HG02571 (cell line): ENCODE measurements around the gene MFSD6.

ENCODE experiments used
- ATAC-seq: cut with Tn5 transposase; IDR thresholded peaks from one replicate; pipeline ENCODE4 v1.9.1; 2021; ENCODE audit warnings: mild to moderate bottlenecking, moderate library complexity; ENCODE audit not compliant: unreplicated experiment

The MFSD6 gene

GRCh38 chr2:190407662-190408537 lies at the start of gene MFSD6:
MFSD6 (plus strand) TSS chr2:190408355; CDS start chr2:190436030, 27,675 bp downstream.
- ATAC-seq, result peak; percentile 58

DNA sequence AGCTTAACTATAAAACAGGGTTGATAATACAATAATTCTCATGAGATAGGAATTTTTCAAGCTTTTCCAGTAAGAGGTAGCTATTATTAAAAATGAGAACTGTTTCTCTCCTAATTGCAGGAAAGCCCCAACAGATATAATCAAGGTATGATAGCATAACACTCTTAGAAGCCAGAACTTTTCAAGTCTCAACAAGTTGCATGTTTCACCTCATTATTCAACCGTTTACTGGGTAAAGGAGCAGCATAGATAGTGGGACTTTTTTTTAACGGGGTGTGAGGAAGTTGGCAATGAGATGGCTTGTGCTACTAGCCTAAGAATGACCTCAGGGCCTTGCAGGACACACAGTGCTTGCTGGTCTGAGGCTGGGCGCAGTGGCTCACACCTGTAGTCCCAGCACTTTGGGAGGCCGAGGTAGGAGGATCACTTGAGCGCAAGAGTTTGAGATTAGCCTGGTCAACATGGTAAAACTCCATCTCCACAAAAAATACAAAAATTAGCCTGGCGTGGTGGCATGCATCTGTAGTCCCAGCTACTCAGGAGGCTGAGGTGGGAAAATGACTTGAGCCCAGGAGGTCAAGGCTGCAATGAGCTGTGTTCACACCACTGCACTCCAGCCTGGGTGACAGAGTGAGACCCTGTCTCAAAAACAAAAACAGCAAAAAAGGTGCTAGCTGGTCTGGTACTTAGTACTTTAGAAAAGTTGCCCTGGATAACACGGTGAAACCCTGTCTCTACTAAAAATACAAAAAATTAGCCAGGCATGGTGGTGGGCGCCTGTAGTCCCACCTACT lies 49.3 kb upstream of the MFSD6 start:
- peak; percentile 40 for ATAC-seq

GRCh38 chr2:190360561-190360960 lies 47.6 kb upstream of the MFSD6 start:
- no peak for ATAC-seq

DNA sequence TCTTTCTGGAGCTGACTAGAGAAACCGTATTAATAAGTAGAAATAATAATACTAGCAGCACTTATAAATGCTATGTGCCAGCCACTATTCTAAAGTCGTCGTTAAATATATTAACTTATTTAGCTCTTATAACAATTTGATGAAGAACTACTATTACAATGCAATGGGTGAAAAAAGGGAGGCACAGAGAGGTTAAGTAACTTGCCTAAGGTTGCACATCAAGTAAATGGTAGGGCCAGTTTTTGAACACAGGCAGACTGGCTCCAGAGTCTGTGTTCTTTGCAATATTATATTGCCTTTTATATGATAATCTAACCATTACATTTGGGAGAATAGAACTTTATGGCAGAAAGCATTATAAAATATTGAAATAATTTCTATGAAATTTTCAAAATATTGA lies 47.2 kb upstream of the MFSD6 start:
- no peak for ATAC-seq

DNA sequence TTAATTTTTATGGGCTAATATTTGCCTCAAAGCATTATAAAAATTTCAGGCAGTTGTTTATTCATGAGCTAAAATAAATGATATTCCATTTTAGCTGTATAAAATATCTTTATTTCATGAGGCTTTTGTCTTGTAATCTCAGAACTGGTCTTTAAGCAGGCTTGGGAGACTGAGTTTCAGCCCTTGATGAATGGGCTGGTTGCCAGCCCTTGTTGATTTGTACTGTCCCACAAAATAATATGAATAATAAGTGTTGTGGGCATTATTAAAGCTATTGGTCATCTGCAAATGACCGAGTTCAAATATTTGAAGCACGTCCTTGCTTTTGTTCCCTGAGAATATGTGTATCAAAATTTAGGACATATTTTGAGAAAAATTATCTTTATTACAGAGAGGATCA lies 46.6 kb upstream of the MFSD6 start:
- no peak for ATAC-seq

- no peak for ATAC-seq
Measured at GRCh38 chr2:190362894-190363293, 45.3 kb upstream of the MFSD6 start.

DNA sequence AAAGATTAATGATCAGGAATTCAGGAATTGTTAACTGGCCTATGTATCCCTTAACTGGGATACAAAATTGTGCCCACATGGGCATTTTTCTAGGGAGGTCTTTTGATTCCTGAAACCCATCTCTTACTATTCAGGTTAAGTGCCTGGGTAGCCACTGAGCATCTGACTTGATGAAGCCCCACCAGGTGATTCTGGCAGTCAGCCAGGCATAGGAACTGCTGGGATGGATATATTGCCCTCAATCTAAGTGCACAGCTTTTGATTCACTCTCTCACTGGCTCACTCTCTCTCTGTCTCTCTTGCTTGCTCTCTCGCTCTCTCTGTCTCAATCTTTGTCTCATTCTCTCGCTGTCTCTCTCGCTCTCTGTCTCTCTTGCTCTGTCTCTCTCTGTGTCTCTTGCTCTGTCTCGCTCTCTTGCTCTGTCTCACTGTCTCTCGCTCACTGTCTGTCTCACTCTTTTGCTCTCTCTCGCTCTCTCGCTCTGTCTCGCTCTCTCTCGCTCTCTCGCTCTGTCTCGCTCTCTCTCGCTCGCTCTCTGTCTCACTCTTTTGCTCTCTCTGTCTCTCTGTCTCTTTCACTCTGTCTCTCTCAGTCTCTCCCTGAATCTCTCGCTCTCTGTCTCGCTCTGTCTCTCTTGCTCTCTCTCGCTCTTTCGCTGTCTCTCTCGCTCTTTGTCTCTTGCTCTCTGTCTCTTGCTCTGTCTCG lies 42.5 kb upstream of the MFSD6 start:
- ATAC-seq, result no peak

DNA sequence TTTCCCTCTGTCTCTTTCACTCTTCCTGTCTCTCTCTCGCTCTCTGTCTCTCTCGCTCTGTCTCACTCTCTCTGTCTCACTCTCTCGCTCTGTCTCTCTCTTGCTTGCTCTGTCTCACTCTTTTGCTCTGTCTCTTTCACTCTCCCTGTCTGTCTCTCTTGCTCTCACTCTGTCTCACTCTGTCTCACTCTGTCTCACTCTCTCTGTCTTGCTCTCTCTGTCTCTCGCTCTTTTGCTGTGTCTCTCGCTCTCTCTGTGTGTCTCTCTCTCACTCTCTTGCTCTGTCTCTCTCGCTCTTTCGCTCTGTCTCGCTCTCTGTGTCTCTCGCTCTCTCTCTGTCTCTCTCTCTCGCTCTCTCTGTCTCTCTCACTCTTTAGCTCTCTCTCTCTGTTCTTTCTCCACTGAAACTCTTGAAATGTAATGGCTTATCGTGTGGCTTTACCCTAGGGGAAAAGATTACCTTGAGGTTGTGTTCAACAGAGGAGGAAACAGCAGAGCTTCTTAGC lies 41.9 kb upstream of the MFSD6 start:
- no peak for ATAC-seq

DNA sequence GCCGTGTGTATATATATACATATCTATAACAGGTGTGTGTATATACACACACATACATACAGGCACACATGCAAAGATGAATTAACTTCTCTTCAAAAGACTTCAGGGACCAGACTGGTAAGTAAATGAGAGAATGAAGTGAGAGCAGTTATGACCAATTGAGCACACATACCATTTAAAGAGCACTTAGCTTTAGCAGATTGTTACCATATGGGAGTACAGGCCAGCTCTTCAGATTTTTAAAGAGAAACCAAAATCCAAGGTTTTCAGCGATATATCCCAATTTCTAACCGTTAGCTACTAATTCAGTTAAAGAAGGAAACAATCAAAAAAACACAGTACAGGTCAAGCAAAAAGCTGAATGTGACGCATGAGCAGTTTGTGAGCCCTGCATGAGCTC lies 41.1 kb upstream of the MFSD6 start:
- no peak for ATAC-seq

DNA sequence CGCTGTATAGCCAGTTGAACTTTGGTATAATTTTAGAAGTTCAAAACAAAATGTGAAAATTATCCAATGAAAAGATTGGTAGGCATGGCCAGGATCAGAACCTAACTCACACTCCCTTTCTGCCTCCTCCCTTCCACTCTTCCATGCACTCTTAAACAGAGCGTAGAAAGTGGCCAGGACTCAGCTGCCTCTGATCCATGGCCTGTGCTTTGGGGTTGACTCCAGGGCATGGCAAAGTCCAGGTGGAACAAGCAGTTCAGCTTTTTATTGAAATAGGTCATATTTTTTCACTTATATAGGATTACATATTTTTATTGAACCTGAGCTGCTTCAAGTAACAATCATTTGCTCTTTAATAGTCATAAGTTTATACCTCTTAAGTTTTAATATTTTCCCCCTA lies 38.5 kb upstream of the MFSD6 start:
- ATAC-seq, result no peak

- ATAC-seq, result no peak
Measured at GRCh38 chr2:190376083-190376482, 32.1 kb upstream of the MFSD6 start.

DNA sequence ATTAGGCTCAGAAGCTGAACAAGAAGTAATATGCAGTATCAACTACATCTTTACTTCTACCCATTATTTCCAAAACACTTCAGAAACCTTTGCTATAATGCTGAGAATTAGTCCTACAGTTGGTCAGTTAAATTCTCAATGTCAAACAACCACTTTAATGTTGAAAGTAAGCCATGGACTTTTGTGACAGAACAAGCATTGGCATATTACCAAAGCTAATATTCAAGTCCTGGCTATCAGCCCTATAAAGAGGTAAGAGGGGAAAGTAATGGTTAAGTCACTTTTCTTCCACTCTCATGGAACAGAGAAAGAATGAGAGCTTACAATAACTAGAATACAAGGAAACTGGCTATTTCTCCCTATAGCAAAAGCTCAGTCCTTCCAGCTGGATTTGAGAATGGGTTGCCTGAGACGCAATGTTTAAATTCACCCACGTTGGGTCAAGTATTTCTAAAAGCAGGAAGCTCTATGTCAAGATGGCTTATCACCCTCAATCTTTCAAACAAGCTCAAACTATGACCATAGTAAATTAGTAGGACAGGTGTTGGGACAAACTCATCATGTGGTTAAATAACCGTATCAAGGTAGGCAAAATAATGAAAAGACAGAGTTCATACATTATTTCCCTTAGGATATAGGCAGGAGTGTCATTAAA lies 31.4 kb upstream of the MFSD6 start:
- no peak for ATAC-seq

DNA sequence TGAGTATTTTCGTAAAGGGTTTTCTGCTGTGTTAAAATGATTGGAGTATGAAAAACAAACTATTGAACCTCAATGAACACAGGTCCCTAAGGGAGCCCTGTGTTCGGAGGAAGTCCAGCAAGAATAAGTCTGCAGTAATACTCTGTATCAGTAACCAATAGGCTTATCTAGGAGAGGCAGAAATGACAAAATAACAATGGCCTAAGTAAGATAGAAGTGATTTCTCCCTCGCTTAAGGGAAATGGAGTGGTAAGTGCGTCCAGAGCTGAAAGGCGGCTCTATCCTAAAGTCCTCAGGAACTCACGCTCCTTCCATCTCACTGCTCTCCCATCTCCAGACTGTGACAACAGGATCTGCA lies 29.3 kb upstream of the MFSD6 start:
- no peak for ATAC-seq

GRCh38 chr2:190379249-190379964 lies 28.7 kb upstream of the MFSD6 start:
- no peak for ATAC-seq

DNA sequence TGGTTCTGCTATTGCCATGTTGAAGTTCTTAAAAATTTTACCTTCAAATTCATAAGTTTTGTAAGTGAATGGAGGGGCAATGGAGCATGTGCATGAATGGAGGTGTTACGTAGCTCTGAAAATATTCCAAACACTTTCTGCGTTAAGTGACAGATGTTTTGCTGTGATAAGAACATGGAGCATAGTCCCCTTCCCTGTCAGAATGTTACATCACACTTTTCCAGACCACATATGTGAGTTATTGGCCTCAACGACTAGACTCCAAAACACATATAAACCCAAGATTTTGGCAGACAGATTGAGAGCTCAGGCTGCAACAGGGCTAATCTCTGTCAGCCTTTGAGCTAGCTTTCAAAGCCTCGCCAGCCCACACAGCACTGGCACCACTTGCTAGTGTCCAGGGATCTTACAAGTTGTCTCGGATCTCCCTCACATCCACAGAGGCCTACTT lies 27.2 kb upstream of the MFSD6 start:
- no peak for ATAC-seq

GRCh38 chr2:190382851-190383250 lies 25.3 kb upstream of the MFSD6 start:
- ATAC-seq, result peak; percentile 90

DNA sequence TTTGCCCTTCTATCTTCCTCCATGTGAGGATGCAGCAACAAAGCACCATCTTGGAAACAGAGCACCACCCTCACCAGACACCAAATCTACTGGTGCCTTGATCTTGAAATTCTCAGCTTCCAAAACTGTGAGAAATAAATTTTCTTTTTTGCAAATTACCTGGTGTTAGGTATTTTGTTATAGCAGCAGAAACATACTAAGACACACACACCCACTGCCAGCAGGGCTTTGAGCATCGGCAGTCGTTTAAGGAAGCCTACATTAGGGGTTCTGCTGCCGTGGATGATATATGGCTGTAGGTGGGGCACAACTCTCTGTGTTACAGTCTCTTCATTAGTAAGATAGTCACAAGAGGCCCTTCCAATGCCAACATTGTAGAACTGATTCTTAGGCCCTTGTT lies 20.7 kb upstream of the MFSD6 start:
- no peak for ATAC-seq

DNA sequence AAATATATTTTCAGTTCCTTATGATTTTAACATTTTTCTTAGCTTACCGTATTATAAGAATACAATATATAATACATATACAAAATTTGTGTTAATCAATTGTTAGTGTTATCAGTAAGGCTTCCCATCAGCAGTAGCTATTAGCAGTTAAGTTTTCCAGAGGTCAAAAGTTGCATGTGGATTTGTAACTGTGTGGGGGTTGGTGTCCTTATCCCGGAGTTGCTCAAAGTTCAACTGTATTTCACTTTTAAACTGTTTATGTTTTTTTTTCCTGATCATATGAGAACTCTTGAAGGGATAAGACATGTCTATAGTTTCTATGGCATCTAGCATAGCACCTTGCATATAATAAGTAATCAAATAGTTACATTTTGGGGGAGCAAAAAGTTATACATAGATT lies 11.9 kb upstream of the MFSD6 start:
- ATAC-seq, result no peak

- no peak for ATAC-seq
Measured at GRCh38 chr2:190402986-190403603, 5.1 kb upstream of the MFSD6 start.

DNA sequence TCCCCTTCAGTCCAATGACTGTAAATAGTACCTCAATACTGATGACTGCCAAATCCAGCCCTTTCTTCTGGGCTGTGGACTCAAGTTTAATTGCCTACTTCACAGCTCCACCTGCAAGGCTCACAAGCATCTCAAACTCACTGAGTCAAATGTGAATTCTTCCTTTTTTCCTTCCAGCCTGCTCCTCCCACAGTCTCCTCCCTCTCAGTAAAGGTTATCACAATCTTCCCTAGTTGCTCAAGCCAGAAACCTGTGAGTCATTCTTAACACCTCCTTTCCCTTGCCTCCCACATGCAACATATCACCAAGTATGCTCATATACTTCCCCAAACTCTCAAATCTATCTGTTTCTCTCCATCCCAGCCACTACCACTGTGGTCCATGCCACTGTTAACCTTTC lies 3.7 kb upstream of the MFSD6 start:
- no peak for ATAC-seq
